ENCODE results near the gene ADAT3.

GRCh38 chr19:1860042-1860775 lies 45.0 kb upstream of the ADAT3 start:
- TF ChIP-seq POLR2AphosphoS5 (IDR thresholded peaks at IDR 0.05; ENCODE audit: borderline replicate concordance, low read depth, low read length) (no peak; the same call in 1 of the 2 replicates), EZH2 (IDR thresholded peaks at IDR 0.05) (no peak), FOXP2 (optimal IDR thresholded peaks at IDR 0.05; ENCODE audit: control extremely low read depth, extremely low read length, insufficient read depth) (peak; percentile 7)
